SW480 (cell line): ENCODE measurements around the gene CCR5AS.
"Not testable (repeated sequence)": the region's sequence is repeated elsewhere in the genome, so short reads cannot be mapped to it uniquely, and the experiment has no call there.

Source experiments
- DNase-seq: peaks from one replicate; pipeline ENCODE4 v3.0.0-alpha.2; 2016; ENCODE audit warnings: low spot score

The CCR5AS gene

DNA sequence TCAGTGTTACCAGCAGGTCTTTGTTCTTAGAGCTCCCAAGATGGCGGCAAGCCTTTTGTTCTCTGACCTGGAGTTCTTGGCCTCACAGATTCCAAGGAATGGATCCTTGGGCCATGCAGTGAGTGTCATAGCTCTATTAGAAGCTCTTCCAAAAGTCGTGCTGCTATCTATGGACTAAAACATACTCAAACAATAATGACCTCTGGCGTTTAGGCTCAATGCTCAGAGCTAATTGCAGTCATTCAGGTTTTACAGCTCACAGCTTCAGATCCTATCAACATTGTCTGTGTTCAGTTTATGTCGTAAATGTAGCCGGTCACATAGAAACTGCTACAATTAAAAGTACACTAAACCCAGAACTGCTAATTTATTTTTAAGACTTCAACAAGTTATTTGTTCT, 22.4 kb upstream of the CCR5AS start:
- no peak for DNase-seq

DNA sequence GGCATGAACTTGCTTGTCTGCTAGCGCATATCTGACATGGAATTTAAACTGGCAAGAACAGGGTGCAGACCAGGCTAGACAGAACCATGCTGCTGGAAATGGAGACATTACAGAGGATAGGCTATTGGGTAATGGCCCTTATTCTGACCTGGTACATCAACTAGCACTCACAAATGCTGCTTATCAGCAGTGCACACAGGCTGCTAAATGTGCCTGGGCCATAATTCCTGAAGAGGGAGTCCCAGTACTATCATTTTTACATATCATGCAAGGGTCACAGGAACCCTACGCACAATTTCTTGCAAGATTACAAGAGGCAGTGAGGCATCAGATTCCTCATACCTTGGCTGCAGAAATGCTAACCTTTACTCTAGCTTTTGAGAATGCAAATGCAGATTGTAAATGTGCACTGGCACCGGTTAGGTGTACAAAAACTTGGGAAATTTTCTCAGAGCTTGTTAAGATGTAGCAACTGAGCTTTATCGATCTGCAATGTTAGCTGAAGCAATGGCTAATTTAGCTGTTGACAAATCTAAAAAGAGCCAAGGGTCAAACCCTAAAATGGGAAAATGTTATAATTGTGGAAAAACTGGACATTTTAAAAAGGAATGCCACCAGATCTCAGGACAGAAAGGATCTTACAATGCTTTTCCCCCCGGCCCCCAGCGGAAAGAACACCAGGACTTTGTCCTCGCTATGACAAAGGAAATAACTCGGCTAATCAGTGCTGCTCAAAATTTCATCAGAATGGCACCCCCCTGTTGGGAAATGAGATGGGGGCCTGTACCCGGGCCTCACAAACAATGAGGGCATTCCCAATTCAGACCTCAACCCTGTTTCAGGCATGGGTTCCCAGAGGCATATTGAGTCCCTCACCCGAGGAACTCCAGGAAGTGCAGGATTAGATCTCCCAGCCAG, 21.3 kb upstream of the CCR5AS start:
- DNase-seq = no peak

GRCh38 chr3:46427404-46427803, 20.5 kb upstream of the CCR5AS start:
- not testable (repeated sequence) for DNase-seq

DNA sequence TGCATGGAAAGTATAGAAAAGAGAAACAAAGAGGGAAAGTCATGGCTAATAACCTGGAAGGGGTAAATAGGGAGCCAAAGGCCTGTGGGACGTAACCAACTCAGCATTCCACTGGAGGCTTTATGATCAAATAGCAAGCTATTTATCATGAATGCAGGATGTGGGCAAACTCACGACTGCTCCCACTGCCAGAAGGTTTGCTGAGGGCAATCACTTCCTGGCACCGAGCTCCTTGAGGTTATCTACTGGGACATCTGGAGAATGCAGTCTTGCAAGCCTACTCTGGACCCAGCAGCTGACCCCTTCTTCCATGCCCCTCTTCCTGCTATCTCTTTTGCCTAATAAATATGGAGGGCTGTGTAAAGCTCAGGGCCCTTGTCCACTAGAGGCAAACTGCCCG, 19.6 kb upstream of the CCR5AS start:
- not testable (repeated sequence) for DNase-seq

GRCh38 chr3:46423588-46423987, 16.7 kb upstream of the CCR5AS start:
- DNase-seq = peak; percentile 48

GRCh38 chr3:46422617-46423016, 15.8 kb upstream of the CCR5AS start:
- DNase-seq = peak; percentile 88

DNA sequence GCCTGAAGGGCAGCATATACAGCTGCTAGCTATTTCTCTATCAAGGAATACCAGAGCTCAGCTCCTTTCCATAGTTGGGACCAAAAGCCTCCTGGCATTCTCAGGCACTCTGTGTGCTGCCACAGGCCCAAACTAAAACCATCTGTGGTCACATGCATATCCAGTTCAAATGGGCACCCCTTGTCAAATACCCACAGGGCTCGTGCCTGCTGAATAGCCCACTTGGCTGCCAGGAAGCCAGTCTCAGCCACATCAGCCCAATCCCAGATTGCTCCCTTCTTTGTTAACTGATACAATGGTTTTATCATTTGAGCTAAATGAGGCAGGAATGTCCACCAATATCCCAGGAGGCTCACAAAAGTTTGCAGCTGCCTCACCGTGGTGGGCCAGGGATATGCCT, 14.1 kb upstream of the CCR5AS start:
- no peak for DNase-seq

- no peak for DNase-seq
Observed at GRCh38 chr3:46419816-46420215, 12.9 kb upstream of the CCR5AS start.

- no peak for DNase-seq
Observed at GRCh38 chr3:46417841-46418611, 11.2 kb upstream of the CCR5AS start.

- DNase-seq = no peak
Observed at GRCh38 chr3:46416811-46417510, 10.1 kb upstream of the CCR5AS start.

DNA sequence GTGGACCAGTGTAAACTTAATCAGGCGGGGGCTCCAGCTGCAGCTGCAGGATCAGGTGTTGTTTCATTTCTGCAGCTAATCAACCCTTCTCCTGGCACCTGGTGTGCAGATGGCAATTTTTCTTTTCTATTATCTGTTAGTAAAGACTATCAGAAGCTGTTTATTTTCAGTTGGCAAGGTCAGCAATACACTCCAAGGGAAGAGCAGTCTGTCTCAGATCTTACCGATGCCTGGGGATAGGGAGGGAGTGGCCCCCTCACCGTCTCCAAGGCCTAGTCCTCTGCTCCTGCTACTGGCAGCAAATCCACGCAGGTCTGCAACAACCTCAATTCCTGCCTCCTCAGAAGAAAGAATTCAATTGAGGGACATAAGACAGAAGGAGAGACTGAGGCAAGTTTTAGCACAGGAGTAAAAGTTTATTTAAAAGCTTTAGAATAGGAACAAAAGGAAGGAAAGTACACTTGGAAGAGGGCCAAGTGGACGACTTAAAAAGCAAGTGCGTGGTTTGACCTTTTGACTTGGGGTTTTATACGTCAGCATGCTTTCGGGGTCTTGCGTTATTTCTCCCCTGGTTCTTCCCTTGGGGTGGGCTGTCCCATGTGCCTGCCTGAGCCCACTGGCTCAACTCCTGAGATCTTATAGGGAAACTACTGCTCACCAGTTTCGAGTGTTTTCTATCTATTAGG, 9.4 kb upstream of the CCR5AS start:
- DNase-seq = no peak

DNA sequence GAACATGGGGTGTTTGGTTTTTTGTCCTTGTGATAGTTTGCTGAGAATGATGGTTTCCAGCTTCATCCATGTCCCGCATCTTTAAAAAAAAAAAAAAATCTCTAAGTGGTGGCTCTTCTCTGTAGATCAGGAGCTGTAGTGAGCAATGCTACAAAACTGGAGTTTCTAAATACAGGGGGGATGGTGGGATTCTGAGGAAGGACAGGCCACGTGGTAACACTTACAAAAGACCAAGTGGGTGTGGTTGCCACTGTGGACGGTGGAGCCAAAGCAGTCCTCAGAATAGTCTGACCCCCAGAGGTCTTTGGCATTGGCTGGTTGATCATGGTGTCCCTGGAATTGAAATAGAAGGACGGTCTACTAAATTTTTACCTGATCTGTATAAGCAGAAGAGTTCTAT, 7.9 kb upstream of the CCR5AS start:
- DNase-seq = no peak

GRCh38 chr3:46413951-46414350, 7.1 kb upstream of the CCR5AS start:
- DNase-seq = no peak

DNA sequence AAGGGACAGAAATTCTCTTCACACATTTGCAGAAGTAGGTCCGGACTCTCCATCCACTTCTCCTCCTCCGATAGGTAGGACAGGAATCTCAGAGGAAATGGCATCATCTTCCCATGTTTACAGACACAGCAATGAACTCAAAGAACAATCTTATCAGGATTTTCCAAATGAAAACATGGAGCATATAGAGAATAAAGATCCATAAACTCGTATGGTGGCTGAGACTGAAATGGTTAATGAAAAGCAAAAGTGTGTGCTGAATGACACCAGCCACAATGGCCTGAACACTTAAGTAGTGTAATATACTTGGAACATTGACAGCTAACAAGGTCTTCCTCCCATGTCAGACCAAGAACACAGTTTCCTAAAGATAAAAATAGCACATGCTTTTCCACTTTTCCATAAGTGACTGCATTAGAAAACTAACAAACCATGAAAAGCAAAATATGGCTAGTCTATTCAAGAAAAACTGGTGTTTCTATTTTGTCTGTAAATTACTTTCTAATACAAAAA, 6.0 kb upstream of the CCR5AS start:
- DNase-seq = no peak

DNA sequence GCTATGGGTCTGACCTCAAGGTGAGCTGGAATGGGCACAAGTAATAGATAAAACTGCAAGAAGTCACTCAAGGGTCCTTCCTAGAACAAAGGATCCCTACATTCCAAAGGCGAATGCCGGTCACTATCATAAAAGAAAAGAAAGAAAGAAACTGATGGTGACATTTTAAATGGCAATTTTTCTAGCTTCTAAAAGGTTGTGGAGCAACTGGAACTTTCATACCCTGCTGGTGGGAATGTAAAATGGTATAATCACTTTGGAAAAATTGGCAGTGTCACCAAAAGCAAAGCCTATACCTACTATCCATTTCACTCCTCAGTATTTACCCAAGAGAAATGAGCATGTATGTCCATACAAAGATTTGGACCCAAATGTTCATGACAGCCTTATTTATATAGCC, 4.4 kb upstream of the CCR5AS start:
- DNase-seq = no peak

GRCh38 chr3:46410669-46411068, 3.8 kb upstream of the CCR5AS start:
- no peak for DNase-seq

- no peak for DNase-seq
Observed at GRCh38 chr3:46409739-46410489, 3.0 kb upstream of the CCR5AS start.

DNA sequence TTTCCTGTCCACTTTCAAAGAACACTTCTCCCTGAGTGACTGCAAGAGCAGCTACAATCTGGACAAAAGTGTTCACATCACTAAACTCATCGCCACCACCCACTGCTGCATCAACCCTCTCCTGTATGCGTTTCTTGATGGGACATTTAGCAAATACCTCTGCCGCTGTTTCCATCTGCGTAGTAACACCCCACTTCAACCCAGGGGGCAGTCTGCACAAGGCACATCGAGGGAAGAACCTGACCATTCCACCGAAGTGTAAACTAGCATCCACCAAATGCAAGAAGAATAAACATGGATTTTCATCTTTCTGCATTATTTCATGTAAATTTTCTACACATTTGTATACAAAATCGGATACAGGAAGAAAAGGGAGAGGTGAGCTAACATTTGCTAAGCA, 2.0 kb upstream of the CCR5AS start:
- no peak for DNase-seq

- no peak for DNase-seq
Observed at GRCh38 chr3:46407970-46408369, 1.1 kb upstream of the CCR5AS start.

DNA sequence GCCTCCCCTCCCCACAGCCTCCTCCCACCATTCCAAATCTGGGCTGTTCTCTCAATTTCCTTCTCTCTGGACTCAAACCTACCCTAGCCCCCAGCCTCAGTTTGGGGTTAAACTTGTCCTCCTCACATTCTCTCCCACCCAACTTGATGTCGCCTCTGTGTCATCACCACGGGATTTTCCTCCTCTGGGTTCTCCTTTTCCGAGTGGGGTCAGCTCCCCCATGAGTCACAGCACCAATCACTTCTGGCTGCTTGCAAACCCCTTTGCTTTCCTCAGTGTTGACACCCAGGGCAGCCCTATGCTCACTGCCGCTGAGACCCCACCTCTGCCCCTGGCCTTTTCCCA, 451 bp downstream of the CCR5AS start:
- no peak for DNase-seq

- DNase-seq = no peak
Observed at GRCh38 chr3:46405301-46406019, 1.4 kb downstream of the CCR5AS start.
